ENCODE measurements around the gene GSK3B.
"Not testable (repeated sequence)": the region's sequence is repeated elsewhere in the genome, so short reads cannot be mapped to it uniquely, and the experiment has no call there.

GSK3B gene

GRCh38 chr3:120051570-120051969 is 42.7 kb downstream of the GSK3B start:
- DNase-seq = not testable (repeated sequence)

DNA sequence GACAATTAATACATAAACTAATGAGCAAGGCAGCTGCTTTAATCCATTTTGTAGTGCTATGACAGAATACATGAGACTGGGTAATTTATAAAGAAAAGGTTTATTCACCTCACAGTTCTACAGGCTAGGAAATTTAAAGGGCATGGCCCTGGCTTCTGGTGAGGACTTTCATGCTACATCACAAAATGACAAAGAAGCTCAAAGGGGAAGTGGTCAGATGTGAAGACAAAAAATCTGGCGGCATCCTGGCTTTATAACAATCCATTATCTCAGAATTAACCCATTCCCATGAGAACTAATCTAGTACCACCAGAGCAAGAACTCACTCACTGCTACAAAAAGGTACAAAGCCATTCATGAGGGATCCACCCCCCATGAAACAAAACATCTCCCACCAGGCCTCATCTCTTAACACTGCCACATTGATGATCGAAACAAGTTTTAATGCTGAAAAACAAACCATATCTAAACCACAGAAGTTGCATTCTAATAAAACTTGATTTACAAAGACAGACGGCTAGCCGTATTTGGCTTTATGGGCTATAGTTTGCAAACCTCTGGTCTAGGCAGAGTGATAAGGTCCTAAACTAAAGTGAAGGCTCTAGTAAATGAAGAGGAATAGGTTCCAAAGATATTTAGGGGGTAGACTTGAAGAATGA is 44.2 kb downstream of the GSK3B start:
- DNase-seq = no peak

- no peak for DNase-seq
These were observed 45.2 kb downstream of the GSK3B start for GRCh38 chr3:120049072-120049471.

DNA sequence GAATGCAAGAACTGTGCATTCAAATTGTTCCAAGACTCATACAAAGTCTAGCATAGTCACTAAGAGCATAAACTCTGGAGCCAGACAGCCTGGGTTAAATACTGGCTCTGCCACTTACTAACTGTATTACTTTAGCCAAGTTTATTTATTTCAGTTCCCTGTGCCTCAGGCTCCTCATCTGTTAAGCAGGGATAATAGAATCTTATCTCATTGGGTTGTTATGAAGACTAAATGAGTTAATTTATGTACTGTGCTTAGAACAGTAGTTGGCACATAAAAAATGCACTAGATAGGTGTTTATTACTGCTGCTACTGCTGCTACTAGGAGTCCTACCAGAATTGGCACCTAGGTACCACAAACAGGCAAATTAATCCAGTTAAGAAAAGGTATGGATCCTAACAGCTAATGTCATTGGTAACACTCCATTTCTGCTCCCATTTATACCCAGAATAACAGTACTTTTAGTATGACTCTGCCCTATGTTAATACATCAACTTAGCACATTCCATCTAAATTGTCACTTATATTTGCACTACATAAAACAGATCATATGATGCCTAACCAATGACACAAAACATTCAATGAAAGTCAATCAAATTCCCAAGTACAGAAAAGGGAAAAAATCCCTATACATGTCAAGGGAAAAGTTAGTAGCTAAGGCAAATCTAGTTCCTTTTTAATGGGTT is 45.7 kb downstream of the GSK3B start:
- no peak for DNase-seq

GRCh38 chr3:120047686-120048085 is 46.6 kb downstream of the GSK3B start:
- no peak for DNase-seq

DNA sequence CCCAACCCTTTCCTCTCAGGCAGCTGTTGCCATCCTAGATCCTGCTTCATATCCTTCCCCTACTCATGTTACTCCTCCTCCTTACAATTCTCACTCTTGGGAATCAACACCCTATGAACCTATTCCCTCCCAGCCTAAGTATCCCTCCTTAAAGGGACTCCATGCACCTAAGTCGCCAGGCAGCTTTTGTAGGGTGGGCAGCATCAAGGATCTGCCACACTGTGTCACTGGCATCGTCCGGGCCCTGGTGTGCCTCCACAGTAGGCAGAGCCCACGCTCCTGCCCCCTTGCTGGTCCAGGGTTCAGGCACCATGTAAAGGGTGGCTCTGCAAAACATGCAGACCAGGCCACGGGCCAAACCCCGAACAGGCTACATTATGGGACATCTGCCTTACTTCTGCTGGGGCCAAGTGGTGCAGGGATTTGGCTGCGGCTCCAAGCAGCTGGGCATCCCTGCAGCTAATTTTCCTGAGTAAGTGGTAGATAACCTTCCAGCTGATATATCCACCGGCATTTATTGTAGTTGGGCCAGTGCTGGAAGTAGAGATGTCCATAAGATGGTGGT is 53.4 kb downstream of the GSK3B start:
- no peak for DNase-seq

- no peak for DNase-seq
These were observed 54.3 kb downstream of the GSK3B start for GRCh38 chr3:120039642-120040610.

DNA sequence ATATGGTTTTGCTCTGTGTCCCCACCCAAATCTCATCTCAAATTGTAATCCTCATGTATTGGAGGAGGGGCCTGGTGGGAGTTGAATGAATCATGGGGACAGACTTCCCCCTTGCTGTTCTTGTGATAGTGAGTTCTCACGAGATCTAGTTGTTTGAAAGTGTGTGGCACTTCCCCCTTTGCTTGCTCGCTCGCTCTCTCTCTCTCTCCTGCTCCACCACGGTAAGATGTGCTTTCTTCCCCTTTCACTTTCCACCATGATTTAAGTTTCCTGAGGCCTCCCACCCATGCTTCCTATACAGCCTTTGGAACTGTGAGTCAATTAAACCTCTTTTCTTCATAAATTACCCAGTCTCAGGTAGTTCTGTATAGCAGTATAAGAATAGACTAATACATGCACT is 60.7 kb downstream of the GSK3B start:
- no peak for DNase-seq

DNA sequence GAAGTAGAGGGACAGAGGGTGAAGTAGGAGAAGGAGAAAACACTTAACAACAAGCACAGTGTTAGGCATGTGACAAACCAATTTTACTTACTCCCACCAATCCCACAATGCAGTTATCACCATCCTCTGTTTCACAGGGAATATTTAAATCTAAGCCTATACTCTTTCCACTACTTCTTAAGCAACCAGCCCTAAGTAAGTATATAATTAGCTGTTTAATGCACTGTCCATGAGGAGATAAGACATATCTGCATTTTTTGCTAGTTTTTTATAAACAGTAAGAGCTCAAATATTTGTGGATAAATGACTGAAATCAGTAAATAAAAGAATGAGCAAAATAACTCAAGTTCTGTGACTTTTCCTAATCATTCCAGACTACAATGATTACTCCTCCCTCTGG is 62.7 kb downstream of the GSK3B start:
- DNase-seq = no peak

DNA sequence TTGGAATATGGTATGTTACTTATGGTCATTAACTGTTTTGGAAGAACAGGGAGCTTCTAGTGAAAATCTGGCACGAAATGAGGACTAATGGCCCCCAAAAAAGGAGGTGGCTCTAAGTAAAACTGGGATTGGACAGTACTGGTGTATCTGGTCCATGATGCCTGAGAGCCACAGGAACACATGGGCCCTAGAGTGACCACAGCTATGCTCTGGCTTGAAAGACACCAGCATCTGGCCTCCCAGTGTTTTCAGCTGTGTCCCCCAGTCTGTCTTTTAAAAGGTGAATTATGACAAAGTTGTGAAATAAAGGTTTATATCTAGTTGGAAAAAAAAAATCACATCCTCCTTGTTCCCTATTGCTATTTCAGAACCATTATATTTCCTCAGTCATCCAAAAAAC is 64.5 kb downstream of the GSK3B start:
- no peak for DNase-seq

DNA sequence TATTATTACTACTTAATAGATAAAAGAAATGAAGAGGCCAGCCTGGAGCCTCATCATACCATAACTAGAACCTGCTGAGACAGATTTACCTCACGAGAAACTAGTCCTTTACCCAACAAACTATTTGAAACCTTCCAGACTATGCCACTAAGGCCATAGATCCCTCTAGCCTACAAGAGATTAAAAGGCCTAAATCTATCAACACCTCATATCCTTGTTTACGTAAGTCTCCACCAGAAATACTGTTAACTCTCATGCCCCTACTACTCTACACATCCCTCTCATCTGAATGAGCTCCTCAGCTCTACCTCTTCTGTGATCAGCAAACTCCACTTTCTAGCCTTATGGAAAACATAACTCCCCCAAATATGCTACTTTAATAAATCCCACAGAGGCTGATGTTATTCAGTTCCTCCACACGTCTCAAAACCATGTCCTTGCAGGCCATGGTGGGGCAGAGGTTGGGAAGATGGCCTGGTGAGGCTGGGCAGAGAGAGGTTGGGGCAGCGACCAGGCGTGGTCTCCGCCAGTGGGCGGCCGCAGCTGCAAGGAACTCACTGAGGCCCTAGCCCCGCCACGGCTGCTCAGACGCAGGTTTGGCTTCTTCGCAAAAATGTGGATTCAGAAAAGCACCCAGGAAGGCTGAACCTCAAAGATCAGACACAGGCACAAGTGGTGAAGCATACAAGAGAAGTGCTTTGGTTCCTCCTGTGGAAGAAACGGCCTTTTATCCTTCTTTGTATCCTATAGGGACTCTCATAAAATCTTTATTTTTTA is 65.8 kb downstream of the GSK3B start:
- DNase-seq = no peak

- DNase-seq = no peak
These were observed 67.0 kb downstream of the GSK3B start for GRCh38 chr3:120027226-120027625.

DNA sequence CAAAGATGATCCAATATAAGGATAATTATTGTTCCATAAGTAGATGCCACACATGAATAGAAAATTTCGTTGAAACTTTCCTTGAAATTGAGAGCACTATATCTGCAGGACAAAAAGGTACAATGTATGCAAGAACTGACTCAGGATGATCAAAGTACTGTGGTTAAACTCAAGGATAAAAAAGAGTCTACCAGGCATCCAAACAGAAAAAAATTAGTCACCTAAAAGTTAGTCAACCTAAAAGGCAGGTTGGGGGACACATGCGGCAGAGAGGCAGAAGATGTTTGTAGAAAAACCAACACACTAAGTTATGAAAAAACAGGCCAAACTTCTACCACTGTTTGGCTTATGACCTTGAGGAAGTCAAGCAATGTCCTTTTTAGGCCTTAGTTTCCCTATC is 68.7 kb downstream of the GSK3B start:
- DNase-seq = no peak

- DNase-seq = no peak
These were observed 70.1 kb downstream of the GSK3B start for GRCh38 chr3:120024103-120024502.

GRCh38 chr3:120022729-120023128 is 71.5 kb downstream of the GSK3B start:
- peak; percentile 48 for DNase-seq

DNA sequence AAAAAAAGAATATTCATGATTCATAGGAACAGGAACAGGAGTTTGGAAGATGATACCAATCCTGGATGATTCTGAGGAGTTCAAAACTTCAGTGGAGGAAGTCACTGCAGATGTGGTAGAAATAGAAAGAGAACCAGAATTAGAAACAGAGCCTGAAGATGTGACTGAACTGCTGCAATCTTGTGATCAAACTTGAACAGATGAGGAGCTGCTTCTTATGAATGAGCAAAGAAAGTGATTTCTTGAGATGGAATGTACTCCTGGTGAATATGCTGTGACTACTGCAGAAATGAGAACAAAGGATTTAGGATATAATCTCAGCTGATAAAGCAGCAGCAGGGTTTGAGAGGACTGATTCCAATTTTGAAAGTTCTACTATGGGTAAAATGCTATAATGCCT is 72.7 kb downstream of the GSK3B start:
- no peak for DNase-seq

- no peak for DNase-seq
These were observed 75.9 kb downstream of the GSK3B start for GRCh38 chr3:120018299-120018698.

- no peak for DNase-seq
These were observed 76.6 kb downstream of the GSK3B start for GRCh38 chr3:120017692-120018091.

DNA sequence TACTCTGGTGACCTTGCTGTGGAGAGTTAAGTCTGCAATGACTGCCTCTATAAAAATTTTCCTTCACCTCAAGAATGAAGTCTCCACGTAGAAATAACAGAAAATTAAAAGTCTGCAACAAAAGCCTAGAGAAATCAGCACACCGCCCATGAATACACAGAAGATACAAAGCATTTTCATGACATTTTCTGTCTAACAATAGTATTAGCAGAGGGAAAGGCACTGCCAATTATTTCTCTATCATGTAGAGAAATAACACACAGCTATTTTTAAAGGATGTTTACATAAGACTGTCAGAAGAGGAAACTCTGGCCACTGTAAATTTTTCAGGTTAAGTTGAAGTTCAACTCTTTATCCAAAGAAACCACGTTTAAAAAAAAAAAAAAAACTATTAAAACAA is 80.8 kb downstream of the GSK3B start:
- no peak for DNase-seq

- not testable (repeated sequence) for DNase-seq
These were observed 88.5 kb downstream of the GSK3B start for GRCh38 chr3:120005741-120006140.

GRCh38 chr3:120004008-120004498 is 90.2 kb downstream of the GSK3B start:
- DNase-seq = peak; percentile 5

- no peak for DNase-seq
These were observed 96.1 kb downstream of the GSK3B start for GRCh38 chr3:119998166-119998565.

All from NCI-H226 (cell line).